Measurements from ENCODE around the gene ARHGAP4.
A peak's percentile ranks its signal among the peaks of the same experiment; 100 is the strongest.

Gene ARHGAP4

DNA sequence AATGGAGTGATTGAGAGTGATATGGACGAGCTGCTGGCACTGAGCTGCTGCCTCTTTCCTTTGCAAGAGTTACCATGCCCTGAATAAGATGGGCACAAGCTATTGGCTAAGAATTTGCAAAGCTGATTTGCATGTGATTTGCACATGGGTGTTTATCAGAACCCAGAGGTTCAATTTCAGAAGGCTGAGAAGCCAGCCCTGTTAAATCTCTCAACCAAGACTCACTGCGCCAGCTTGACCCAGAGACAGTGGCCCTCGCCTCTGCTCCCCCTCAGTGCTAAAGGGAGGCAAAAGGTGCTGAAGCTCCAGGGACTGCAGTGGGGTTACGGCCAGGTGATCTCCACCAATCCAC, 701 bp downstream of the ARHGAP4 start:
- DNase-seq: peak in 1 of 3 donors; percentile 36

DNA sequence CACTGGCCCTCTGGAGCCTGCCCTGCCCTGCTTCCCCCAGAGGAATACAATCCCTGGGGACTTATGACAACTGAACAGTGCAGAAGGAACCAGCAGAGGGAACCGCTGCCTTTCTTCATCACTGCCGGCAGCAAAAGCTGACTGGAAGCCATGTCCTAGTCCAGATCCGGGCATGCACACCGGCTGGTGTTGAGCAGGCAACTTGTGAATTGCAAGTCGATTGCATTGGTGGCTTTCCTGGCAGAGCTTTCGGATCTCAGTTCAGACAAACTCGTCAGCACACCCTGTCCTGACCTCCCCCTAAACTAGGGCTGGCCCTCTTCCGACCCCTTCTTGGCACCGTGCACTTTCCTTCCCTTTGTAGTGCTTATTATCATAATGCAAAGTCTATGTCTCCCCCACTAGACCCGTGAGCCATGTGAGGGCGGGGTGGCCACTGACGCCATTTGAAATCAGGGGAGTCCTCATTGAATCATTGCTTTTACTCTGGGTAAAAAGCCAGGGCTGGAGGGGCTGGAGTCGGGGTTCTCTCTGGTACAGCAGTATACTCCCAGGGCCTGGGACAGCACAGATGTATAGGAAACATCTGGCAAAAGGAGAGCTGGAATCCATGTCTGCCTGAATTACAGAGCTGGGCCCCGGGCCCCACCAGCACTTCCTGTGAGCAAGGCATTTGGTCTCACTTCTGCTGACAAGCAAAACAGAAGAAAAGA, 1.8 kb downstream of the ARHGAP4 start:
- peak; percentile 70 to 75 (median 71) for DNase-seq

DNA sequence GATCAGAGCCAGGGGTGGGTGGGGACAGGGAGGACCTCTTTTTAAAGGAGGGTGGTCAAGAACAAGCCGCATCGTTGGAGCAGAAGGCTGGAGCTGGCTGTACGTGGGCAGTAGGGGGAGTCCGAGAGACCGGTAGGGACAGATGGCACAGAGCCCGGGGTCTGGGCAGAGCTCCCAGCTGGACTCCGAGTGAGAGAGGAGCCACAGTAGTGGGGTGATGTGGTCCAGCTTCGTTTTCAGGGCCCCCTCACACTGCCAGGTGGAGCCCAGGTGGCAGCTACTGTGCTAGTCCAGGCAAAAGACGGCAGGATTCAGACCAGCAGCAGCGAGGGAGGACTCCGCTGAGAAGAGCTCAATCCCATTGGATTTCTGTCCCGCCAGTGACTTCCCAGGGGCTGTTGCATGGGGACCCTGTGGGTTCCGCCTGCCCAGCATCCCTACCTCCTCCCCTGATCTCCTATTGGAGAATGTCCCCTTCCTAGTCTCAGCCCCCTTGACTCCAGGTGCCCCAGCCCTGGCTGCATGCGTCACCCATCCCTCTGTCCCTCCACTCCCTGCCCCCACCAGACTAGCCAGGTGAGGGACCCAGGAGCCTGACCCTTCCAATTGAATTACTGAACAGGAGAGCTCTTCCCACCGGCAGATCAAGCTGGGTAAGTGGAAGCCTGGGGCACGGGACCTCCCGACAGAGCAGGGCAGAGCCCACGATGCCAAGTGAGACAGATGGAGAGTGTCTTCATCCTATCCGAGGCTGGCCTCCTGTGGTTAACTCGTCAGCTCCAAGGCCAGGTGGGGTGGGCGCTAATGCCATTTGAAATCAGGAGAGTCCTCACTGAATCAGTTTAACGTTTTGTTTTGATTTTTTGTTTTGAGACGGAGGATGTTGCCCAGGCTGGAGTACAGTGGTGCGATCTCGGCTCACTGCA, 2.9 kb downstream of the ARHGAP4 start:
- DNase-seq: peak in 1 of 3 donors; percentile 40

DNA sequence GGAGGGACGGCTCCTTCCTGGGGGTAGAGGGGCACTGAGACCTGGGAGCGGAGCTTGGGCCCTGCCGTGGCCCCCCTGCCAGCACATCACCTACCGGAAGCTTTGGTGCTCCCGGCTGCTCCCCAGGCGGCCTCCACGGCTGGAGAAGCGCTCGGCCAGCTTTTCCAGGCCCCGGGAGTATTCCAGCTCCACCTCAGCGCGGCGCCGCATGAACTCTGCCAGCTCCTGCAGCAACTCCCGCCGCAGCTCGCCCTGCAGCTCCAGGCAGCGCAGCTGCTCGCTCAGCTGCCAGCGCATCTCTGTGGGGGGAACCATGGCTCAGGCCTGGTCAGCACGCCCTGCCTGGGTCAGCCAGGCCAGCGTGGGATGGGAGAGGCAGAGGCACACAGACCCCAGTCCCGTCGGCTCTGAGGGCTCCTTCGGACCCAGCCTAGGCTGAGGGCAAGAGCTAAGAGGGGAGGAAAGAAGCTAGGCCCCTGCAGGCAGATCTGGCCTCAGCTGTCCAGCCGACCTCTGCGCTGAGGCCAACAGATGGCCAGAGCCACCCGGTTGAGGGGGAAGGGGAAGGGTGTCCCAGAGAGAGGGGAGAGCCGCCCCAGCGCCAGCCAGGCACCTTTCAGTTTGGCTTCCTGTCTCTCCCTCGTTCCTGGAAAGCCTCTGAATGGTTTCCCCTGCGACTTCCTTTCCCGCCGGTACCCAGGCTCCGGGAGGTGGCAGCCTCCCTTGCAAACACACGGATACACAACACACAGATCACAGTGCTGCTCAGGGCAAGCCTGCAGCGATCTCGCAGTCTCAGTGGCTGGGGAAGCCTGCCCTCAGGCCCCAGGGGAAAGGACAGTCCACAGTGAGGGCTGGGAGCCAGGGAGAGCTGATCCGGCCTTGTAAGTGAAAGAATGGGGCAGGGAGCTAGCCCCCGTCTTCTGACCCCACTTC, 4.3 kb downstream of the ARHGAP4 start:
- no peak for DNase-seq

DNA sequence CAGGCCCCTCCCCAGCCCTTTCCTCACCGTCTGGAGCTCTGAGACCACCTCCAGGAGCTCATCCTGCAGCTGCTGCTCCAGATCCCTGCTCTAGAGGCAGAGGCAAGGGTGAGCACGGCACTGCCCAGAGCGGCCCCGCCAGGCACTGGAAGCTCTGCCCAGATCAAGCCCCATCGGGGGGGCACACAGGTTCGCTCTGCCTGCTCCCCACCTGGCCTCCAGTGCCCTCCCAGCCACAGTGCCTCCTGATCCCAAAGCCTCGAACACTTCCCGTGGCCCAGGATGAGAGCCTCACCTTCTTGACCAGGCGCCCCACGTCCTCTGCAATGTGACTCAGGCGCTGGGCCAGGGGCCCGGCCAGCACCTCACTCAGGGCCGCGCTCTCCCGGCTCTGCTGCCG, 5.0 kb downstream of the ARHGAP4 start:
- DNase-seq: no peak

DNA sequence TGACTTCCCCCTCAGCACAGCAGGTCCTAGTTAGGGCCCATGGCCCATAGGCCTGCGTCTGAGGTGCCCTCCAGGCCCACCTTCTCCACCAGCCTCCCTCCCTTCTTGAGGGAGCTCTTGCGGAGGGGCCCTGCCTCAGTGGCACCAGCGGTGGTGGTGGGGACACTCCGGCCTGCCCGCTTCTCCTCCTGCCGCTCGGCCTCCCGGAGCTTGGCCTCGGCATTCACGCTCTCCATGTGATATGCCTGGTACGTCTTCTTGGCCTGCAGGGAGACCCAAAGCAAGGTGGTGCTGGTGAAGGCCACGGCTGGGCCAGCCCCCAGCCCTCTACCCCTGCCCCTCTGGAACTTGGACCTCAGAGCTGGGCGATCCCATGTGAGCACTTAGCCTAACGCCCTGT, 5.5 kb downstream of the ARHGAP4 start:
- no peak for DNase-seq

DNA sequence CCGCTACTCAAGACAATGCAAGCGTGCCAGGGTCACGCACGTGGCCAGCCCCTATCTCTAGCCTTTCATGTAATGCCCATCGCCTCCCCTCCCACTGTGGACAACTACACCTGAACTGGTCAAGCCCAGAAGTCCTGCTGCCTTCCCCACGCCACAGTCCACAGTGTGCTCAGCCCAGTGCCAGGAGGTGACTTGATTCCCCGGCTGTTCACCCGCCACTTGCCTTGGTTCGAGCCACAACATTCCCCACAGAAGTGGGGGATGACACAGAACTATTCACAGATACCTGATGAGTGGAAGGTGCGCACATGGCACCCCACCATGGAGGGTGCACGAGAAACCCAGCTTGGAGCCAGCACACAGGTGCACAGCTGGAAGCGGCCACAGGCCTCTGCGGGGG, 6.8 kb downstream of the ARHGAP4 start:
- DNase-seq: no peak

DNA sequence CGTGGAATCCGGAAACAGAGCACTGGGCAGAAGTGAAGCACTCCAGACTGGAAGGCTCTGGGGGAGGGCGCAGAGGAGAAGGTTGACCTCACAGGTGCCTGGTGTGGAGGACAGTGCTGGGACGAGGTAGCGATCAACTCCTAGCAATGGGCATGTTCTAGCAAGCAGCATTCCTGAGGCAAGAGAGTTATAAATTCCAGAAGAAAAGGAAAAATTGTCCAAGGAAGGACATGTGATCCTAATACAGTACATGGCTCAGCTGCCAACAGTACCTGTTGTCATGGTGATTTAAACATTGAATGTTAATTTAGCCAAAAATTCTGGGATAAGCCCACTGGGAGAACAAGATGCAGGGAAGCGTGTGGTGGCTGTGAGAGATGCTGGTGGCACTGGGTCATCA, 8.2 kb downstream of the ARHGAP4 start:
- DNase-seq: no peak

DNA sequence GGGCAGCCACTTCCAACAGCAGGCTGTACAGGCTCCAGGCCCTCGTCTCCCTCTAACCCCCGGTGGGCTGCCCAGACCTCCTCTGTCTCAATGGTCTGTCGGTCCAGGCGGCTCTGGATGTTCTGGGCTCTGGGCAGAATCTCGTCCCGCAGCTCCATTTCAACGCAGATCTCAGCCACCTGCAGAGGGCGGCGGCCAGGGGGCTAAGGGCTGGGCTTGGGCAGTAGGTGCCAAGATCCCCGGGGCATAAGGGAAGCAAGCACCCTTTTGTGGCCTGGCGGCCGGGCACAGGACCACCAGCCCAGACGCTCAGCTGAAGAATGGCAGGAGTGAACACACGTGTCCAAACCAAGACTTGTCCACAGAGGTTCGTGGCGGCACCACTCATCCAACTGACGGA, 12.4 kb downstream of the ARHGAP4 start:
- no peak for DNase-seq

DNA sequence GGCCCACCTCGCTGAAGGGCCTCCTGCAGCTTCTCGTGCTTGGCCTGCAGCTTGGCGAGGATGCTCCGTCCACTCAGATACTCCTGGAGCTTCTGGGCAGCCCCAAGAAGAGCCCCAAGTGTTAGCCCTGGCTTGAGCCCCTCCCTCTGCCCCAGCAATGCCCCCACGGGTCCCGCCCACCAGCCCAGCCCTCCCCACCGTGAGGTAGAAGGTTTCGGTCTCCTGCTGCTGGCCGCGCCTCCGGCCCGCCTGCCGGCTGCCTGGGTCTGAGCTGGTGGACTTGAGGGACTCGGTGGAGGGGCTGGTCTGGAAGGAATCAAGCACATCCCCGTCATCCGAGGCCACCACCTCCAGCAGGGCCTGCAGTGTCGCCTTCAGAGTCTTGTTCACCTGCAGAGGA, 12.9 kb downstream of the ARHGAP4 start:
- no peak for DNase-seq

DNA sequence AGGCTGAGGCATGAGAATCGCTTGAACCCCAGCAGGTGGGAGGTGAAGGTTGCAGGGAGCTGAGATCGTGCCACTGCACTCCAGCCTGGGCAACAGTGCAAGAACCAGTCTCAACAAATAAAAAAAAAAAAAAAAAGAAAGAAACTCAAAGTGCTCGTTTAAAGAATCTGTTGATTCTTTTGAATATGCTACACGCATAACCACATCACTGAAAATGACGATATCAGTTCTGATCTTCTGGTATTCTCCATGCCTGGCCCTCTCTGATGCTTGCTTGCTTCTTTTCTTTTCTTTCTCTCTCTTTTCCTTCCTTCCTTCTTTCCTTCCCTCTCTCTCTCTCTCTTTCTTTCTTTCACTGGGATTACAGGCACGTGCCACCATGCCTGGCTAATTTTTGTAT, 14.3 kb downstream of the ARHGAP4 start:
- no peak for DNase-seq

DNA sequence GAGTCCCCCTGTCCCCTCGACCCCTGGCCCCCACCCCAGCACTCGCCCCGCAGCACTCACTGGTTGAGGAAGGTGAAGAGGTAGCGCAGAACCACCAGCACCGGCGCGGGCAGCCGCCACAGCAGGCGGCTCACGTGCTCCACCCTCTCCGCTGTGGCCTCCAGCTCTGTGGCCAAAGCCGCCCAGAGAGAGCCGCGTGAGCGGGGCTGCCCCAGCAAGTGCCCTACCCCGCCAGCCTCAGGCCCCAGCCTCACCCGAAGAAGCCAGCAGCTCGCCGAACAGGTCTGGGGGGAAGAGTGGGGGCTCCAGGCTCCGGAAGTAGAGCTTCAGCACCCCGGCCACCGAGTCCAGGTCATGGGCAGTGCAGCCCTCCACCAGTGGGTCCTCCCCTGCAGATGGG, 15.6 kb downstream of the ARHGAP4 start:
- no peak for DNase-seq

DNA sequence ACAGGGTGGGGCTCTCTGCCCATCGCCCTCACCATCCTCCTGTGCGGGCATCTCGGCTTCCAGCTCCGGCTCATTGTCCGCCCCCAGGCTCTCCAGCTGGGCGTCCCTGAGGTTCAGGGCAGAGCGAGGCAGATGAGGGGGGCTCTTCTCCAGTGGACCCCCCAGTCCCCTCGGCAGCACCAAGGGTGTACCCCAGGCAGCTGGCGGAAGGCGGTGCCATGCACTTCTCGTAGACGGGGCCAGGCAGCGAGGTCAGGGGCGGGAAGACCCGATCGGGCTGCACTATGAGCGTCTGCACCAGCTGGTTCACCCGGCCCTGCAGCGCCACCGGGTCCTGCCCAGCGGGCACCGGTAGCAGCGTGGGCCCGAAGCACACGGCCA, 16.1 kb downstream of the ARHGAP4 start:
- DNase-seq: no peak

DNA sequence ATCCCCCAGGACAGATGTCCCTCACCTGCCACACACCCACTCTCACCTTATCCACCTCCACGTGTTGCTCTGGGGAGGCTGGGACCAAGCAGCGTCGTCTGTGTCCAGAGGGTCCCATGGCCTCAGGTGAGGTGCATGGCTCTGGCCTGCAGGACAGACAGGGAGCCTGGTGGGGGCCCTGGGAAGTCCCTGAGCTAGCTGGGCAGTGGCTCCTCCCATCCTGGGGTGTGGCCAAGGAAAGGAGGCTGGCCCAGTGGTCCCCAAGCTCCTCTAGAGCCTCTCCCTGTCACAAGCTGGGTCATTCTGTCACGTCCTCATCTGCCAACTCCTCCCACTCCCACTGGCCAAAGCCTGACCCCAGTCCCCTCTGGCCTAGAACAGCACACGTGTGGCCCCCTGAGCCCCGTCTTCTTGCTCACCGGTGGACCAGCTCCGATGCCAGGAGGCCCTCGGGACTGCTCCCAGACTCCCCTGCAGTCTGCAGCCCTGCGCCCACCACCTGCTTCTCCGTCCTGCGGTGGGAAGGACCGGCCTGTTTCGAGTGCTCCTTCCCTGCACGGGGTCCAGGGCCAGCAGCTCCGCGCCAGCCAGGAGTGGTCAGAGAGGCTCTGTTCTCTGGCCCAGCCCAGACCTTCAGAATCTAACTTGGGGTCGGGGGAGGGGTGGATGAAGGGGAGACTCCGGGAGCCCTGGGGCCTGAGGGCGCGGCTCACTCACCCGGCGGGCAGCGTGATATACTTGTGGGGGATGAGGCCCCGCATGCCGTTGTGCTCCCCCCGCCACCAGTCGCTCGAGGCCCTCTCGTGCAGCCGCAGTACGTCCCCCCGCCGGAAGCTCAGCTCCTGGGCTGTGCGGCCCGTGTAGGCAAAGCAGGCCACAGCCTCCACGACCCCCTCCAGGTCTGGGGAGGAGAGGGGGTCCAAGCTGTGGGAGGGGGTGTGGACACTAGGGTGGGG, 16.8 kb downstream of the ARHGAP4 start:
- DNase-seq: peak in 2 of 3 donors; percentile 30 to 39

DNA sequence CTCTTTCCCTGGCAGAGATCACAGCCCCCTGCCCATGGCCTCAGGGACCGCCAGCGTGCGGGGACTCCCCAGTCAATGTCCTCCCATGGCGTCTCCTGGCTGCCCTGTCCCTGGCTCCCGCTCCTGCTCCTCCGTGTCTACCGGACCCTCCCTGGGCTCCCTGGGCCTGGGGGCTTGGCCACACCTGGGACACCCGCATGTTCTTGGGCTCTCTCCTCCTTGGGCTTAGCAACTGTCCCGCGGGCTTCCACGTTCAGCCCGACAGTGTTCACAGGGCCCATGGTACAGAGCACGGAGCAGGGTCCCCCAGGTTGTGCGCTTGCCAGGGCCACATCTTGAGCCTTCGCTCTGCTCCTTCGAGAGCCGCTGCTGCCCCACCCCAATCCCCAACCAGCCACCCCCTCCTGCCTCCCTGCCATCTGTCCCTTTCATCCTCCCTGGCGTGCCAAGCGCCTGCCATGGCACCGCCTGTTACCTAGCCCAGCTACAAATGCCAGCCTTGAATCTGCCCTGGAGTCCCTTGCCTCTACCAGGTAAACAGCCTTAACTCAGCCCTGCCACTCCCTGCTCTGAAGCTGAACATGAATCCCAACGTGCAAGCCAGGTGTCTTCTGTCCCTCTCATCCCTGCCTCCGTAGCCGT, 17.7 kb downstream of the ARHGAP4 start:
- no peak for DNase-seq

DNA sequence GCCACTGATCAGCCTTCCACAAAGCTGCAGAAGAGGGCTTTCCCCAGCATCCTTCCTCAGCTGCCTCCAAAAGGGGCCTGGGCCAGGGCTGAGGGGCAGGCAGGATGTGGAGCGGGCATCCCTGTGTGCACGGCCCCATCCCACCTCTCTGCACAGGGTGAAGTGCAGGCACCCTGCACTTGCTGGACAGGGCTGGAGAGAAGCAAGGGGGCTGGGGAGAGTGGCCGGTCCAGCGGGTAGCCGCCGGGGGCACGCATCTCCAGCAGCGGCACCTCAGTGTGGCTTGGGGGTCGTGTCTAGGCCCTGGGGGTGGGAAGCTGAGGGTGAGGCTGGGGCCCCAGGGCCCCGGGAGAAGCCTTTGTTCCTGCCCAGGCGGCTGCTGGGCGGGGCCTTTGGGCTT, 18.6 kb downstream of the ARHGAP4 start:
- DNase-seq: no peak

DNA sequence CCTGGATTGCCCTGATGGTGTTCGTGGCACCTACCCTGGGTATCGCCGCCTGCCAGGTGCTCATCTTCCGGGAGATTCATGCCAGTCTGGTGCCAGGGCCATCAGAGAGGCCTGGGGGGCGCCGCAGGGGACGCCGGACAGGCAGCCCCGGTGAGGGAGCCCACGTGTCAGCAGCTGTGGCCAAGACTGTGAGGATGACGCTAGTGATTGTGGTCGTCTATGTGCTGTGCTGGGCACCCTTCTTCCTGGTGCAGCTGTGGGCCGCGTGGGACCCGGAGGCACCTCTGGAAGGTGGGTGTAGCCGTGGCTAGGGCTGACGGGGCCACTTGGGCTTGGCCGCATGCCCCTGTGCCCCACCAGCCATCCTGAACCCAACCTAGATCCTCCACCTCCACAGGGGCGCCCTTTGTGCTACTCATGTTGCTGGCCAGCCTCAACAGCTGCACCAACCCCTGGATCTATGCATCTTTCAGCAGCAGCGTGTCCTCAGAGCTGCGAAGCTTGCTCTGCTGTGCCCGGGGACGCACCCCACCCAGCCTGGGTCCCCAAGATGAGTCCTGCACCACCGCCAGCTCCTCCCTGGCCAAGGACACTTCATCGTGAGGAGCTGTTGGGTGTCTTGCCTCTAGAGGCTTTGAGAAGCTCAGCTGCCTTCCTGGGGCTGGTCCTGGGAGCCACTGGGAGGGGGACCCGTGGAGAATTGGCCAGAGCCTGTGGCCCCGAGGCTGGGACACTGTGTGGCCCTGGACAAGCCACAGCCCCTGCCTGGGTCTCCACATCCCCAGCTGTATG, 19.7 kb downstream of the ARHGAP4 start:
- DNase-seq: no peak

DNA sequence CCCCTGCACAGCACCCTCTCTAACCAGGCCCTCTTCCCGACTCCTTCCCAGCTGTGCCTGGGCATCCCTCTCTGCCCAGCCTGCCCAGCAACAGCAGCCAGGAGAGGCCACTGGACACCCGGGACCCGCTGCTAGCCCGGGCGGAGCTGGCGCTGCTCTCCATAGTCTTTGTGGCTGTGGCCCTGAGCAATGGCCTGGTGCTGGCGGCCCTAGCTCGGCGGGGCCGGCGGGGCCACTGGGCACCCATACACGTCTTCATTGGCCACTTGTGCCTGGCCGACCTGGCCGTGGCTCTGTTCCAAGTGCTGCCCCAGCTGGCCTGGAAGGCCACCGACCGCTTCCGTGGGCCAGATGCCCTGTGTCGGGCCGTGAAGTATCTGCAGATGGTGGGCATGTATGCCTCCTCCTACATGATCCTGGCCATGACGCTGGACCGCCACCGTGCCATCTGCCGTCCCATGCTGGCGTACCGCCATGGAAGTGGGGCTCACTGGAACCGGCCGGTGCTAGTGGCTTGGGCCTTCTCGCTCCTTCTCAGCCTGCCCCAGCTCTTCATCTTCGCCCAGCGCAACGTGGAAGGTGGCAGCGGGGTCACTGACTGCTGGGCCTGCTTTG, 20.5 kb downstream of the ARHGAP4 start:
- DNase-seq: no peak

DNA sequence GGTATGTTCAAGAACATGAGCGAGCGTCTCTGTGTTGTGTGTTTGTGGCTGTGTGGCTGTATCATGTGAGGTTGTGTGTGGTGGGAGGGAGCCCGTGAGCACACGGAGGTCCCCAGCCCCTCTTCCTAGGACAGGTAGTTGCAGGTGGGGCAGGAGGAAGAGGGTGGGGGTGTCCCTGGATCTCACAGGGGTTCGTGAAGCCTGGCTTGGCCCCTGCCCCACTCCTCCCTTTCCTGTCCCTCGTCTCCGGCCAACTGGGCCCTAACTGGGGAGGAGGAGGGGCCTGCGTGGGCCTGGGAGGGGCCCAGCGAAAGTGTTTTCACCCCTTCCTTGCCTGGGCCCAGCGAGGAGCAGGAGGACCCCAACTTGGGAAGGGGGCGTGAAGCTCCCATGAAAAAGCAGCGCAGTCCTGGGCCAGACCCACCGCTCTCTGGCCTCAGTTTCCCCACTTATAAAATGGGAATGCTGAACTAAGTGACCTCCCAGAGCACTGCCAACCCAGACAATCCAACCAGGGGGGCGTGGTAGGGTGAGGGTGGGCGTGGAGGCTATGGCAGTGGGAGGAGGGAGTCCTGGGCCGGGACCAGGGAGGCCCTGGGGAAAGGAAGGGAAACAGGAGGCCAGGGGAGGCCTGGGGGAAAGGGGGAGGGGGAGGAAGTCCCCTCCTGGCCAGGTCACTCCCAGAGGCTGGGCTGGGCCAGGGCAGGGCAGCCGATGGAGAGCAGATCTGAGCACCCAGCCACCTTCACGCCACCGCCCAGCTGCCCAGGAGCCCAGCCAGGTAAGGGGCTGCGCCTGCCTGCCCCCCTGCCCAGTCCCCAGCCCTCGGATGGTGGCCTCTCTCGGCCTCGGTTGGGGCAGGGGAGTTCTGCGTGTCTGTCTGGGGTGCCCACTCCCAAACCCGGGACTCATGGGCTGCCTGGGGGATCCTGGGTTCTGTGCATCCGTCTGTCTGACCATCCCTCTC, 21.8 kb downstream of the ARHGAP4 start, which contains the start of gene AVPR2:
Gene AVPR2, plus strand, starts transcription at position 683 of the 967 bp plus-strand sequence. CDS start 473 bp downstream, outside the sequence.
- DNase-seq: no peak
